Measurements from ENCODE around the gene ZNF853. TPM values are rescaled to one million over a fixed set of nuclear protein-coding genes. Genes with fewer than 3 reads are reported as not detected.

The ZNF853 gene
- total and polyA plus RNA-seq, 2 donors (not counting 1 experiment from before 2014, with no cell fraction given), result 2.5 to 6.3 TPM

DNA sequence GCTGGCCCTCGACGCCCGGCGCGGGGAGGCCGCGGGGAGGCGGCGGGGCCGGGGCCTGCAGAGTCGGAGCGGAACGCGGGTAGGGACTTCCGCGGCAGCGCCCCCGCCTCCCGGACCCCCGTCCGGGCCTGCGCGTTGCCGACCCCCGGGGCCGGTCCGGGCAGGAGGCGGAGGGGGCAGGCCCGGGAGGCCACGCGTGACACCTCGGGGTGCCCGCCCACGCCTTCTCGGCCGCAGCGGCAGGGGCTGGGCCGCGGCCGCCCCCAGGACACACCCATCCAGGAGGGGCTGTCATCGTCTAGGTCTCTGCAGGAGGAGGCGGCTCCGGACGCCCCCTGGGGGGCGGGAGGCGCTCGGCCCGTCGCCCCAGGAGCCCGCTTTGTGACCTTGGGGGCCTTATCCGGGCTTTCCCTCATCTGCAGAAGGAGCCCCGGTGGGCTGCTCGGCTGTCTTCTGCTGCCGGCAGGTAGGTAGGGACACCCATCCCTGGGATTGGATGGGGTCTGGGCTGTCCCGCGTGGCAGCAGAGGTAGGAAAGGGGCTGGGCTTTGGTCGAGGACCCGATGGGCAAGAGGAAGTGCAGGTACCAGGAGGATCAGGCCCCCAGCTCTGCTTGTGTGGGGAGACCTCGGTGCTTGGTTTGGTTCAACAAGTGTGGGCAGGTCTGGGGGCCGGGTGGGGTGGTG, 22.3 kb downstream of the ZNF853 start:
- Histone ChIP-seq H3K9ac (ENCODE audit: low read length) (peak overlapping the region; percentile 73), H3K4me1 (ENCODE audit: control insufficient read depth in 2 of 2, insufficient read depth in 2 of 2, low read length in 2 of 2) (peaks cover 20 to 25% of the 10 kb centered on the region in 2 donors), H2AFZ (ENCODE audit: insufficient read depth, low read depth, low read length, poor library complexity, severe bottlenecking) (peak overlapping the region; percentile 52), H3K9me3 (ENCODE audit: control extremely low read depth in 1 of 3, control insufficient read depth in 2 of 3, insufficient read depth in 1 of 3, low read length in 2 of 3) (peaks cover 0 to 19% (median 0%) of the 10 kb centered on the region in 3 donors), H4K20me1 (ENCODE audit: control insufficient read depth, insufficient read depth, low read length, poor library complexity, severe bottlenecking) (peaks cover 42% of the 10 kb centered on the region), H3K27ac (ENCODE audit: low read length in 2 of 2) (peak overlapping the region; percentile 18 to 79), H3K4me3 (ENCODE audit: control extremely low read depth in 1 of 5, extremely low read depth in 1 of 5, insufficient read depth in 1 of 5, low read depth in 2 of 5, low read length in 4 of 5) (peak overlapping the region in 4 of 5 experiments; percentile 37 to 69 (median 61)), H3K27me3 (replicated peaks in 1 of 4; ENCODE audit: control extremely low read depth in 1 of 4, control insufficient read depth in 3 of 4, insufficient read depth in 4 of 4, low read length in 3 of 4) (no peaks in the 10 kb centered on the region), H3K79me2 (ENCODE audit: control insufficient read depth, insufficient read depth, low read length) (peaks cover 36% of the 10 kb centered on the region), H3K4me2 (replicated peaks; ENCODE audit: low read depth, low read length, poor library complexity, severe bottlenecking) (peak overlapping the region; percentile 78), H3K36me3 (replicated peaks in 1 of 2; ENCODE audit: control extremely low read depth in 1 of 2, control insufficient read depth in 1 of 2, extremely low read depth in 1 of 2, insufficient read depth in 2 of 2, low read length in 1 of 2) (peaks cover 0 to 37% of the 10 kb centered on the region in 2 experiments)
- Mint-ChIP-seq H3K4me3 (peak overlapping the region; percentile 86), H3K27me3 (no peaks in the 10 kb centered on the region), H3K9me3 (ENCODE audit: insufficient read depth) (no peaks in the 10 kb centered on the region), H3K27ac (peak overlapping the region; percentile 88), H3K4me1 (peaks cover 35% of the 10 kb centered on the region)
- ChIA-PET CTCF (interaction anchor here (0.8 to 1.5 kb wide), 3 partner anchors 48 to 123 kb away, joined by 3 to 4 read pairs (median 3); no protein-coding TSS in a partner anchor), POLR2A (interaction anchor here (0.6 to 1.0 kb wide), 3 partner anchors 47 to 265 kb away, joined by 3 to 9 read pairs (median 4); no protein-coding TSS in a partner anchor)
- intact Hi-C loops (cut with micrococcal nuclease), result loop anchor here (1.0 to 5.0 kb wide), 4 partner anchors 48 to 92 kb away; partner anchors contain the start of genes ZDHHC4 and ZNF12
- TF ChIP-seq EZH2 (IDR thresholded peaks at IDR 0.05; ENCODE audit: borderline replicate concordance, insufficient read depth, low read depth, low read length, poor library complexity, severe bottlenecking), result no peak
- TF ChIP-seq, protein P1, sequence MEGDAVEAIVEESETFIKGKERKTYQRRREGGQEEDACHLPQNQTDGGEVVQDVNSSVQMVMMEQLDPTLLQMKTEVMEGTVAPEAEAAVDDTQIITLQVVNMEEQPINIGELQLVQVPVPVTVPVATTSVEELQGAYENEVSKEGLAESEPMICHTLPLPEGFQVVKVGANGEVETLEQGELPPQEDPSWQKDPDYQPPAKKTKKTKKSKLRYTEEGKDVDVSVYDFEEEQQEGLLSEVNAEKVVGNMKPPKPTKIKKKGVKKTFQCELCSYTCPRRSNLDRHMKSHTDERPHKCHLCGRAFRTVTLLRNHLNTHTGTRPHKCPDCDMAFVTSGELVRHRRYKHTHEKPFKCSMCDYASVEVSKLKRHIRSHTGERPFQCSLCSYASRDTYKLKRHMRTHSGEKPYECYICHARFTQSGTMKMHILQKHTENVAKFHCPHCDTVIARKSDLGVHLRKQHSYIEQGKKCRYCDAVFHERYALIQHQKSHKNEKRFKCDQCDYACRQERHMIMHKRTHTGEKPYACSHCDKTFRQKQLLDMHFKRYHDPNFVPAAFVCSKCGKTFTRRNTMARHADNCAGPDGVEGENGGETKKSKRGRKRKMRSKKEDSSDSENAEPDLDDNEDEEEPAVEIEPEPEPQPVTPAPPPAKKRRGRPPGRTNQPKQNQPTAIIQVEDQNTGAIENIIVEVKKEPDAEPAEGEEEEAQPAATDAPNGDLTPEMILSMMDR (IDR thresholded peaks at IDR 0.05), result peak; percentile 69
- under 1% methylated on average over 60 of the region's 60 CpGs for WGBS (ENCODE audit: insufficient coverage)
- peak; percentile 86 for ATAC-seq (ENCODE audit: low read depth)
- DNase-seq, result peak; percentile 86

DNA sequence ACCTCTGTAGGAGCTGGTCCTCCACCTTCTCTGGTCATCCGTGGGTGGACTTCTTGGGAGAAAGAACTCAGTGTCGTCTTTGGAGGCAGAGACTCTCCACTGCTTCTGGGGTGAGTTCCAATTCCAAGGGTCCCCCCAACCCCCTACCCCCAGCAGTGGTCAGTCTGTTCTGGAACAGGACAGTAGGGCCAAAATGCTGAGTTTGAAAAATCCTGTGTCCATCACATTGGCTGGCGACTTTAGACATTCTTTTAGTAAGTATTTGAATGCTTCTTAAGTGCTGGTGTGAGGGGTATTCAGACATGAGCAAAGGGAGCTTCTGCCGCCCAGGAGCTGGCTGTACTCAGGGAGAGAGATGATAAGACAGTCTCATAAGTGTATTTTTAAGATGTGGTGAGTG, 23.6 kb downstream of the ZNF853 start:
- Histone ChIP-seq H3K4me1 (ENCODE audit: control insufficient read depth in 2 of 2, insufficient read depth in 2 of 2, low read length in 2 of 2) (peaks cover 20 to 25% of the 10 kb centered on the region in 2 donors), H3K4me3 (ENCODE audit: control extremely low read depth in 1 of 5, extremely low read depth in 1 of 5, insufficient read depth in 1 of 5, low read depth in 2 of 5, low read length in 4 of 5) (no peak overlapping the region), H3K4me2 (replicated peaks; ENCODE audit: low read depth, low read length, poor library complexity, severe bottlenecking) (no peak overlapping the region), H3K79me2 (ENCODE audit: control insufficient read depth, insufficient read depth, low read length) (peaks cover 44% of the 10 kb centered on the region), H4K20me1 (ENCODE audit: control insufficient read depth, insufficient read depth, low read length, poor library complexity, severe bottlenecking) (peaks cover 55% of the 10 kb centered on the region), H2AFZ (ENCODE audit: insufficient read depth, low read depth, low read length, poor library complexity, severe bottlenecking) (no peak overlapping the region), H3K27ac (ENCODE audit: low read length in 2 of 2) (peak overlapping the region in 1 of 2 donors; percentile 79), H3K9ac (ENCODE audit: low read length) (no peak overlapping the region), H3K36me3 (replicated peaks in 1 of 2; ENCODE audit: control extremely low read depth in 1 of 2, control insufficient read depth in 1 of 2, extremely low read depth in 1 of 2, insufficient read depth in 2 of 2, low read length in 1 of 2) (peaks cover 1 to 50% of the 10 kb centered on the region in 2 experiments), H3K27me3 (replicated peaks in 1 of 4; ENCODE audit: control extremely low read depth in 1 of 4, control insufficient read depth in 3 of 4, insufficient read depth in 4 of 4, low read length in 3 of 4) (no peaks in the 10 kb centered on the region), H3K9me3 (ENCODE audit: control extremely low read depth in 1 of 3, control insufficient read depth in 2 of 3, insufficient read depth in 1 of 3, low read length in 2 of 3) (peaks cover 0 to 19% (median 0%) of the 10 kb centered on the region in 3 donors)
- Mint-ChIP-seq H3K27ac (peak overlapping the region; percentile 88), H3K4me3 (peak overlapping the region; percentile 86), H3K9me3 (ENCODE audit: insufficient read depth) (no peaks in the 10 kb centered on the region), H3K4me1 (peaks cover 34% of the 10 kb centered on the region), H3K27me3 (no peaks in the 10 kb centered on the region)
- DNase-seq (no peak), ATAC-seq (ENCODE audit: low read depth) (no peak)
- intact Hi-C loops (cut with micrococcal nuclease), result loop anchor here (5.0 kb wide), 1 partner anchor 68 kb away; the partner anchor contains the start of gene ZNF12
- POLR2A ChIA-PET, result no interaction called here
- WGBS (ENCODE audit: insufficient coverage), result 100% methylated on average over 2 of the region's 4 CpGs
- TF ChIP-seq EZH2 (IDR thresholded peaks at IDR 0.05; ENCODE audit: borderline replicate concordance, insufficient read depth, low read depth, low read length, poor library complexity, severe bottlenecking), result no peak
- CTCF ChIA-PET, result interaction anchor here (1.0 to 1.5 kb wide), 3 partner anchors 35 to 64 kb away, joined by 3 to 4 read pairs (median 4); partner anchors contain the start of gene INTS15

Data from B cell (primary cell).